A673 (cell line): ENCODE data around the gene KCNG3.

Source experiments
- CTCF ChIP-seq: fragments of 300-800, 200-600 bp; sonication (generic); conservative IDR thresholded peaks from 2 replicates; pipeline ENCODE4 v1.5.1; 2017; ENCODE audit warnings: low read depth, mild to moderate bottlenecking, antibody characterized with exemption, low read length, moderate library complexity, mixed read lengths
- EZH2 ChIP-seq: fragments of 200-600 bp; sonication (generic); IDR thresholded peaks from 2 replicates; pipeline ENCODE4 v1.6.1; 2017; ENCODE audit warnings: borderline replicate concordance, low read depth, mild to moderate bottlenecking, mixed read lengths, antibody characterized with exemption, low read length; ENCODE audit not compliant: poor library complexity, severe bottlenecking

- no peak for TF ChIP-seq EZH2
- TF ChIP-seq CTCF, result no peak
These were observed 29.6 kb upstream of the KCNG3 start for GRCh38 chr2:42523341-42523740.
